Stimulated activated naive B cell treated with anti-CD40 and anti-IgM and Interleukin-4, amounts not matched to agents 10 μg/mL and 1 μg/mL and 100 μg/mL, for 72 hours (primary cell): Measurements from ENCODE around the gene CDRT15.
A peak's percentile ranks its signal among the peaks of the same experiment; 100 is the strongest.
"Not testable (repeated sequence)": the region's sequence is repeated elsewhere in the genome, so short reads cannot be mapped to it uniquely, and the experiment has no call there.

Experiments used
- ATAC-seq, 2 donors: fragments of 150-1000 bp; cut with Tn5 transposase; replicated peaks; 2 replicates each; pipeline ENCODE4 v1.10.0; 2021; ENCODE audit warnings: moderate library complexity in 1 of 2
- DNase-seq: peaks from one replicate; pipeline ENCODE4 v3.0.0; 2021
- H3K27ac Mint-ChIP-seq: one replicate; pipeline ENCODE4 v1.8.0; 2022; ENCODE audit warnings: mild to moderate bottlenecking, mixed read lengths
- H3K27me3 Mint-ChIP-seq, 2 donors: one replicate each; pipeline ENCODE4 v1.8.0; 2022; ENCODE audit warnings: mixed read lengths in 2 of 2
- H3K36me3 Mint-ChIP-seq, 2 donors: one replicate each; pipeline ENCODE4 v1.8.0; 2022; ENCODE audit warnings: mixed read lengths in 2 of 2, mild to moderate bottlenecking in 1 of 2
- H3K4me1 Mint-ChIP-seq, 2 donors: one replicate each; pipeline ENCODE4 v1.8.0; 2022; ENCODE audit warnings: mixed read lengths in 2 of 2, mild to moderate bottlenecking in 1 of 2
- H3K4me3 Mint-ChIP-seq, 2 donors: one replicate each; pipeline ENCODE4 v1.8.0; 2022; ENCODE audit warnings: mild to moderate bottlenecking in 2 of 2, mixed read lengths in 2 of 2, moderate library complexity in 1 of 2
- H3K9me3 Mint-ChIP-seq, 2 donors: one replicate each; pipeline ENCODE4 v1.8.0; 2022; ENCODE audit warnings: mixed read lengths in 2 of 2, mild to moderate bottlenecking in 1 of 2

The CDRT15 gene

DNA sequence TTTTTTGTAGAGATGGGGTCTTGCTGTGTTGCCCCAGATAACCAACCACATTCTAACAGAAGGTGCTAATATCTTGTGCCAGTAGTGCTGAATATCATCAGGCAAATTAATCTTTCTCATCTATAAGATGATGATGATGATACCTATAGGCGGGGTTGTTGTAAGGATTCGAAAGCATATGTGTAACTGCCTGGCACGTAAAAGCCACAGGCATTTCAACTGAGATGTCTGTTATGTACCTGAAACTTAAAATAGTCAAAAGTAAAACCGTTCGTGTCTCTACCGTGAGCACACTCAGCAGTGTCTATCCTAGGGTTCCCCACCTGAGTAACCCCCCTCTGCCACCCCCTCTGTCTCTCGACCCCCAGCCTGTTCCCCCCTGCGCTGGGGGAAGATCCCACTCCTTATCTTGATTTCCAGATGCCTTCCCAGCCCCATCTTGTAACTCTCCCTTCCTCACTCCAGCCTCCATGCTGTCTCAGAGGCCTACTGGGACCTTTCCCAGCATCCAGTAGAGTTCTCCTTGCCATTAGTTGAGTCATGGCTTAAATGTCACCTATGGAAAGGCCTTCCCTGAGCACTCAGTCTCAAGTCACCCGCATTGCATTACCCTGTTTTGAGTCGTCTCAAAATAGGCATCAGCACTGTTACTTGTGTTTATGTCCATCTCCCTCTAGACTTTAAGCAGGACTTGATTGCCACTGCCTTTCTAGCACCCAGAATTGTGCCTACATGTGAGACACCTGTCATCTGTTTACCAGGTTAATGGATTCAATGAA, 34.1 kb downstream of the CDRT15 start:
- ATAC-seq (no peak), DNase-seq (no peak)
- Mint-ChIP-seq H3K36me3 (peaks cover 77 to 89% of the 10 kb centered on the region in 2 donors), H3K9me3 (no peaks in the 10 kb centered on the region), H3K27me3 (peaks cover 0 to 11% of the 10 kb centered on the region in 2 donors), H3K27ac (no peak overlapping the region), H3K4me1 (peaks cover 0 to 6% of the 10 kb centered on the region in 2 donors), H3K4me3 (no peak overlapping the region)

DNA sequence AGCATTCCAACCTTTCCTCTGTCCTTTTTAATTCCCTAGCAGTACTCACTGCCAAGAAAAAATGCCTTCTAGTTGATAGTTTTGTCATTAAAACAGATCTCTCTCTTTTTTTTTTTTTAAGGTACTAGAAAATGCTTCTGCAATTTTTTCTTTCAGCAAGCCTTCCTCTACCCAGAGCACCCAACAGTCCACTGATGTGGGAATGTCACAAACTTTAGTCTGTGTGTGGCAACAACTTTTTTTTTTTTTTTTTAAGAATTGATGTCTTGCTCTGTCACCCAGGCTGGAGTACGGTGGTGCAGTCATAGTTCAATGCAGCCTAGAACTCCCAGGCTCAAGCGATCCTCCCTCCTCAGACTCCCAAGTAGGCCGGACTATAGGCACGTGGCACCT, 34.7 kb downstream of the CDRT15 start:
- DNase-seq (no peak), ATAC-seq (no peak)
- H3K36me3 Mint-ChIP-seq = peaks cover 78 to 89% of the 10 kb centered on the region in 2 donors
- peaks cover 0 to 17% of the 10 kb centered on the region in 2 donors for H3K27me3 Mint-ChIP-seq
- H3K9me3 Mint-ChIP-seq = no peaks in the 10 kb centered on the region
- peaks cover 0 to 7% of the 10 kb centered on the region in 2 donors for H3K4me1 Mint-ChIP-seq
- no peak overlapping the region for H3K27ac Mint-ChIP-seq
- no peak overlapping the region for H3K4me3 Mint-ChIP-seq

DNA sequence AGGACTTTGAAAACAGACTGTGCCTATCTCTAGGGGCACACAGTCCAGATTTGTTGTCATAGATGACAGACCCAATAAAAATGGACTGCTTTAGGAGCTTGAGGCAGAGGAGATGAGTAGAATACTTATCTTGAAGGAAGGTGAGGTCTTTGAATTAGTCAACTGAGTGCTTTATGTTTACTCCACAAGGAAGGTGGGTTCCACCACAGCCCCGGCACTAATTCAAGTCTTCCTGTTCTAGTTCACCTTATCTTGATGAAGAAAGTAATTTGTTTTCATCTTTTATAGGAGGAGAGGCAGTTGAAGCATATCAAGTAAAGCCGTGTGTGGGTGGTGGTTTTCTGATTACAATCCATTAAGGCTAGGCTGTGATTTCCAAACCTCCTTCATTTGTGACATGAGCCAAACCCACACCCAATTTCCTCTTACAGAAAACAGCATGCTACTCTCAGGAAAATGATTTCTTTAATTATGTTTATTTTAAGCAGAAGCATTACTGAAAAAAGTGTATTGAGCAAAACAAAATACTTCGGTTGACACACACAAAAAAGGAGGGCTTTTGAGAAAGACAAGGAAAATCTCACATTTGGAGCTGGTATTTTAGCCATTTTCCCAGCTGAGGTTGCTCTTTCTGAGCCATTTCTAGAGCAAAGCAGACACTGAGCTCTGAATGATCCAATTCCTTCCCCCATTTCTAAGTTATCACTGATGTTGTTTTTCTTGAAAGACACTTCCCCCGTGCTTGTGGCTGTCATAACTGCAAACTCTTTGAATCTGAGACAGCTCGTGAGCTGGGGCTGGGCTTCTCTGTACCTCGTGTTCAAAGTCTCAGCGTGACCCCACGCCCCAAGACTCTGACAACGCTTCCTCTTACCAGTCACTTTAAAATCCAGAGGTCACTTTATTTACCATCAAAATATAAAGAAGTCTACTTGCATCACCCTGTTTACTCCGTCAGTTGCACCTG, 35.4 kb downstream of the CDRT15 start:
- Mint-ChIP-seq H3K36me3 (peaks cover 77 to 89% of the 10 kb centered on the region in 2 donors), H3K27ac (no peak overlapping the region), H3K27me3 (peaks cover 0 to 23% of the 10 kb centered on the region in 2 donors), H3K4me1 (peaks cover 4 to 14% of the 10 kb centered on the region in 2 donors), H3K9me3 (no peaks in the 10 kb centered on the region), H3K4me3 (no peak overlapping the region)
- ATAC-seq (no peak), DNase-seq (no peak)

DNA sequence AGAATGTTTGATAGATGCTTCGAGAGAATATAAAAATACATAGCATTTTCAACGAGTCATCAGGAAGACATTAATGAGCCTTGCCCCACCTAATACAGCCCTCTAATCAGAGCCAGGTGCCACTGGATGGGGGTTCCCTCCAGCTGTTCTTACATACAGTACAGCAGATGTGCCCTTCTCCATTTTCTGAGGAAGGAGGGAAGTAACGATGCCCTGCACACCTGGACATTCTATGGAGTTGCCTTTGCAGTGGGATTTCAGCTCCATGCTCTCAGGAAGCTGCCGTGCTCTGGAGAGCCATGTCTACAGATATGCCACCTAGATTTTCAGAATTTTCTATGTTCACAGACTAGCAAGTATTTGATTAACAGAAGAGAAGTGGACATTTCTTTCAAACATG, 36.3 kb downstream of the CDRT15 start:
- Mint-ChIP-seq H3K36me3 (peaks cover 78 to 89% of the 10 kb centered on the region in 2 donors), H3K27me3 (peaks cover 0 to 32% of the 10 kb centered on the region in 2 donors), H3K27ac (no peak overlapping the region), H3K9me3 (no peaks in the 10 kb centered on the region), H3K4me1 (peaks cover 8 to 23% of the 10 kb centered on the region in 2 donors), H3K4me3 (no peak overlapping the region)
- no peak for DNase-seq
- ATAC-seq = no peak

DNA sequence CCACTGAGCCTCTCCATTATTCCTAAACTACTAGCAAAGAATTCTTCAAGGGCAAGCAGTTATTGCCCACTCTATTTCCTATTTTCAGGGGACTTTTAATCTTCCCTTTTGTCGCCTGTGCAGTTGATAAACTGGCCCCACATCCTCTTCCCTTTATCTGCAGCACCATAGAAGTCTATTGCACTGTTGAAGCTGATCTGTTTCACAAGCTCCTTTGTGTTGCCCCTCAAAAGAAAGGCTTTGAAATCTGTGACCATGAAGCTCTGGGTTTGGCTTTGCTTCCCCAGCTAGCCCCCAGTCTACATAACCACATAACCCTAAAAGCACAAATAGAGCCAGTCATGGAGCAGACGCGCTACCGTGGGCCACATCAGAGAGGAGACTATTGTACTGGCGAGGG, 37.1 kb downstream of the CDRT15 start:
- ATAC-seq (no peak), DNase-seq (no peak)
- H3K4me1 Mint-ChIP-seq = peaks cover 8 to 23% of the 10 kb centered on the region in 2 donors
- H3K4me3 Mint-ChIP-seq = no peak overlapping the region
- no peaks in the 10 kb centered on the region for H3K9me3 Mint-ChIP-seq
- H3K36me3 Mint-ChIP-seq = peaks cover 73 to 86% of the 10 kb centered on the region in 2 donors
- peaks cover 0 to 32% of the 10 kb centered on the region in 2 donors for H3K27me3 Mint-ChIP-seq
- H3K27ac Mint-ChIP-seq = no peak overlapping the region

DNA sequence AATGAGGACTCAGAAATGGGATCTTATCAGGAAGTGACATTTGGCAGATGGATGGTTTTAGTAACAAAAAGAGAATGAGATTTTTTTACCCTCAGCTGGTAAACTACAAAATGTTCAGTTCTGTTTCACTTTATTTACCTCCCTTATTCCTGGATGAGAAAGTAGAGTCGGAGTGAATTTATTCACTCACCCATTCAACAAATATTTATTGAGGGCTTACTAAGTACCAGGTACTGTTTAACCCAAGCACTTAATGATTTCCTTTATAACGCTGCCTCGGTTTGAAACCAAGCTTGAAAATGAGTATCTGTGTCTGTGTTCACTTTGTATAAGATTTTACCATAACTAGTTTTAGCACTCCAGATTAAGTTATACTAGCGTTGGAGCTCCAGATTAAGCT, 38.1 kb downstream of the CDRT15 start:
- peaks cover 69 to 82% of the 10 kb centered on the region in 2 donors for H3K36me3 Mint-ChIP-seq
- no peak overlapping the region for H3K27ac Mint-ChIP-seq
- no peaks in the 10 kb centered on the region for H3K9me3 Mint-ChIP-seq
- peaks cover 0 to 32% of the 10 kb centered on the region in 2 donors for H3K27me3 Mint-ChIP-seq
- ATAC-seq (no peak), DNase-seq (no peak)
- H3K4me1 Mint-ChIP-seq = peaks cover 8 to 23% of the 10 kb centered on the region in 2 donors
- no peak overlapping the region for H3K4me3 Mint-ChIP-seq

DNA sequence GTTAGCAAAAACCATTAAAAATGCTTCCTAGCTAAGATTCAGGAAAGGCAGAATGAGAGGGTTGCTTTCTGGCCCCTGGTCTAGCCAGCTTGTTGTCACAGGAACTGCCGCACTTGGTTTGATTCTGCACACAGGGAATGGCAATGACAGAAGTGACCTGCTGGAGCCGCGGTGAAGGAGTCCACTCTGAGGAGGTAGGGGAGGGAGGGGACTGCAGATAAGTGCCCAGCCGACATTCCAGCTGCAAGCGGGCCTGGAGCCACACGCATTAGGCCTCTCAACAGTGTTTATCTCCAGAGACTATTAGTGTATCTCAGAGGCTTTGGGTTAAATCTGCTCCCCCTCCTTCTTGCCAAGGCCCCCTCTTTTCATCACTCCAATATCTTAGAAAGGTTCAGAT, 38.6 kb downstream of the CDRT15 start:
- no peaks in the 10 kb centered on the region for H3K9me3 Mint-ChIP-seq
- H3K4me1 Mint-ChIP-seq = peaks cover 8 to 23% of the 10 kb centered on the region in 2 donors
- DNase-seq (no peak), ATAC-seq (no peak)
- no peak overlapping the region for H3K27ac Mint-ChIP-seq
- H3K36me3 Mint-ChIP-seq = peaks cover 70 to 81% of the 10 kb centered on the region in 2 donors
- H3K27me3 Mint-ChIP-seq = peaks cover 0 to 32% of the 10 kb centered on the region in 2 donors
- no peak overlapping the region for H3K4me3 Mint-ChIP-seq

DNA sequence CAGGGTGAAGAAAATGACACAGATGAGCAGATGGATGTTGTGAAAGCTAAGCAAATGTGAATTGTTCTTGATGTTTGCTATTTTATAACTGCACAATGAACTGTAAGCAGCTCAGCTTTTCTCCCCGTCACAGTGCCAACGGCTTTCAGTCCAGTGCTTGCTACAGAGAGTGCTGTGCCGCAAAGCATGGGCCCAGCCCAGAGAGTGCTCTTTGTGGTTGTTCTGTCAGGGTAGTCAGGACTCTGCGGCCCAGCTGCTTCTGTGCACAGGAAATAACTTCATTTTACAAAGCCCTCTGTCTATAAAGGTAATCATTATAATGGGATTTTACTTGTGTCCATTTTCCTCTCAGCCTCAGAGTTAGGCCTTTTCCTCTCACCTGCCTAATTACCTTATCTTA, 39.1 kb downstream of the CDRT15 start:
- peaks cover 8 to 23% of the 10 kb centered on the region in 2 donors for H3K4me1 Mint-ChIP-seq

DNA sequence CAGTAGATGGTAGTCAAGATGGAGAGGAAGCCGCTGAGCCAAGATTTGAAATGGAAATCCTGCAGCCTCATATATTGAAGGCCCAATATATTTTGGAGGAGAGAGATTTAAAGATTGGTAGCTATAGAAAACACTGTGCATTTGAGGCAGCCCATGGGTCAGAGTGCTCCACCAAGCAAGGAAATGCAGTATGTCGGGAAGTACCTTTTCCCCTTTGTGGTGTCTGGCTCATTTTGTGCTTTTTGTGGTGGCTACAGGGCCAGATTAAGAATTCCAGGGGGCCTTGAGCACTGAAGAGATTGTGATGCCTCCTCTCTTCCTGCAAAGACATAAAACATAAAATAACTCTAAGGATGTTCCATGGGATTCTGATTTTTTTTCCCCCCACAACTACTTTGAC, 39.6 kb downstream of the CDRT15 start:
- Mint-ChIP-seq H3K27ac (no peak overlapping the region), H3K36me3 (peaks cover 67 to 79% of the 10 kb centered on the region in 2 donors), H3K27me3 (peaks cover 2 to 32% of the 10 kb centered on the region in 2 donors), H3K4me1 (peaks cover 12 to 27% of the 10 kb centered on the region in 2 donors), H3K4me3 (no peak overlapping the region), H3K9me3 (no peaks in the 10 kb centered on the region)
- no peak for DNase-seq
- no peak for ATAC-seq

More for the DNA sequence above, 39.1 kb downstream of the CDRT15 start:
- Mint-ChIP-seq H3K27me3 (peaks cover 0 to 32% of the 10 kb centered on the region in 2 donors), H3K36me3 (peaks cover 67 to 80% of the 10 kb centered on the region in 2 donors), H3K9me3 (no peaks in the 10 kb centered on the region), H3K4me3 (no peak overlapping the region), H3K27ac (no peak overlapping the region)
- ATAC-seq (peak in 1 of 2 donors; percentile 42), DNase-seq (no peak)

DNA sequence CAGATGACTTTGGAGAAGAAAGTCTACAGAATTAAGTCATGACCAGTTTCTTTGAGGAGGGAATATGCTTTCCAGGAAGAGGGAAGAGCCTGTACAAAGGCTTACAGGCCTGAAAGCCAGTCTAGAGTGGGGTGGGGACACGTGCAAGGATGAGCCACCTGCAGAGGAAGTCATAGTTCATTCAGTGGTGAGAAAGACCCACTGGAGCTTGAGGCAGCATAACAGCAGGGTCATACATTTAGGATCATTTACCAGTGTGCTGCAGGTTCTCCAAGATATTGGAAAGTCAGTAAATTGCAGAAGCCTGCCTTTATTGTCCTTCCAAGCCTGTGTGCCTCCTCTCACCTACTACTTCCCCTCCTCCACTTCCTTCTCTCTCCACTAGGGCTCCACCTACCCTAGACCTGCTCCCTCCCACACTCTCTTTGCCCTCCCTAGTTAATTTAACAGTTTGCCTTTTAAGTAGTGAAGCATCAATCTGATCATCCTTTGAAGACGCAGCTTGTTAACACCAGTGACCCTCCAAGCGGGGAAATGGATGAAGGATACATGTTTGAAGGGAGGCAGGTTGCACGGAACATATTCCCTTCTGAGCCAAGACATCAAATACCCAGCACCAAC, 40.2 kb downstream of the CDRT15 start:
- peaks cover 4 to 32% of the 10 kb centered on the region in 2 donors for H3K27me3 Mint-ChIP-seq
- H3K27ac Mint-ChIP-seq = peak overlapping the region; percentile 3

DNA sequence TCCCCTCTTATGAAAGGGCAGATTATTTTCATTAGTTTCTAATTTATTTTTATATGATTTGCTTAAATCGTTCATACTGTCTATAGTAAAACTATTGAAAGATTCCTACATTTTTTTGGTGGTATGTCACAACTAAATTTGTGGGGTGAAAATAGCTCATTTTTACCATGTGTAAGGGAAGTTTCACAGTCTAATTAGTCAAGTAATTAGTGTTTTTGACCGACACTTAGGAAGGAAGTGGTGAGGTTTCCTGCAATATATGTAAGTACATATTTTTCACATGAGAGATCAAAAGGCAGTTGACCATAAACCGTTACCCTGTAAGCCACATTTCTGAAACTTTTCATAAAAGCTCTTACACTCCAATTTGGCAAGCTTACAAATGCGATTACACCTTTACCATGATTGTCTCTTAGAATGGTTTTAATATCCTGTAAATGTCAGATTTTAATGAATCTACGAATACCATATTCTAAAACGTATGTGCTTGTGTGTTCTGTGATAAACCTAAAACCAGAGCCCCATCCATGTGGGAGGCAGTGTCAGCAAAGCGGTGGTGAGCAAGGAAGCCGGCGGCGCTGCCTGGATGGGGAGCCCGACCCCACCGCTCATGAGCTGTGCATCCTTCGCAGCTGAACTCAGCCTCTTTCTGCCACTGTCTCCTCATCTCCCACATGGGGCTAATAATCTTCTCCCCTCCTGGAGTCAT, 43.9 kb downstream of the CDRT15 start:
- ATAC-seq = peak; percentile 70 to 74
- DNase-seq, H3K27ac Mint-ChIP-seq, H3K9me3 Mint-ChIP-seq, H3K4me3 Mint-ChIP-seq: not testable (repeated sequence)
- Mint-ChIP-seq H3K4me1 (peaks cover 22 to 43% of the 10 kb centered on the region in 2 donors), H3K36me3 (peaks cover 39 to 54% of the 10 kb centered on the region in 2 donors), H3K27me3 (peaks cover 10 to 33% of the 10 kb centered on the region in 2 donors)

More for the DNA sequence above, 40.2 kb downstream of the CDRT15 start:
- H3K36me3 Mint-ChIP-seq = peaks cover 64 to 77% of the 10 kb centered on the region in 2 donors
- no peak overlapping the region for H3K4me3 Mint-ChIP-seq
- ATAC-seq (peak; percentile 62 to 73), DNase-seq (no peak)
- H3K9me3 Mint-ChIP-seq = no peaks in the 10 kb centered on the region
- H3K4me1 Mint-ChIP-seq = peaks cover 15 to 30% of the 10 kb centered on the region in 2 donors

DNA sequence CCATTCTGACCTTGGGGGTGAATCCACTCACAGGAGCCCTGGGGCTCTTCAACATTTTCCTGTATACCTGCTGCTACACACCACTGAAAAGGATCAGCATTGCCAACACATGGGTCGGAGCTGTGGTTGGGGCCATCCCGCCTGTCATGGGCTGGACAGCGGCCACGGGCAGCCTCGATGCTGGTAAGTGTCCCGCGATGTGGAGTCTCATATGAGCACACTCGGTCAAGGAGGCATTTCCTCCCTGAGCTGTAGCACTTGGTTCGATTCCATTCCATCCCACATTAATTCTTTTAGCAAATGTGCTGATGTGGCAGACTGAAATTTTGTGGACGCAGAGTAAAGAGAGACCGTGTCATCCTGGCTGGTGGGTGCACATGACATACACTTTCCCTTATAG, 44.6 kb downstream of the CDRT15 start:
- H3K27me3 Mint-ChIP-seq = peaks cover 10 to 25% of the 10 kb centered on the region in 2 donors
- H3K4me1 Mint-ChIP-seq = peaks cover 22 to 37% of the 10 kb centered on the region in 2 donors
- ATAC-seq, H3K9me3 Mint-ChIP-seq, H3K4me3 Mint-ChIP-seq, DNase-seq: not testable (repeated sequence)
- peaks cover 32 to 46% of the 10 kb centered on the region in 2 donors for H3K36me3 Mint-ChIP-seq
- peak overlapping the region; percentile 47 for H3K27ac Mint-ChIP-seq

DNA sequence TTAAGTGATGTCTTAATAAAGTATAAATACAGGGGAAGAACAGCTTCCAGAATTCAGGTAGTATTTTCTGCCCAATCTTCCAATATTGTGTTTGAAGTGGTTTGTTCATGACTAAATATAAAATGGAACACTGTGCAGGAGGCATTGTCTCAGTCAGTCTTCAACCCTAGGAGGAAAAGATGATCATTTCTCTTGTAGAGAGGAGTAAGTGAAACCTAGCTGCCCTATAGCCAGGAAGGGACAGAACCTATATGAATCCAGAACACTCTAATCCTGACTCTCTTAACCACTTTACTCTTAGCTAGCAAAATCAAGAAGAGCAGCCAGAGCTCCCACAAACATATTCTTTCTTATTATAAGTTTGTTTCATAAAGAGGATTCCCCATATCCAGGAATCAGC, 45.2 kb downstream of the CDRT15 start:
- not testable (repeated sequence) for H3K9me3 Mint-ChIP-seq, H3K4me3 Mint-ChIP-seq, ATAC-seq, H3K27ac Mint-ChIP-seq, DNase-seq
- peaks cover 26 to 41% of the 10 kb centered on the region in 2 donors for H3K36me3 Mint-ChIP-seq
- peaks cover 10 to 19% of the 10 kb centered on the region in 2 donors for H3K27me3 Mint-ChIP-seq
- H3K4me1 Mint-ChIP-seq = peaks cover 18 to 31% of the 10 kb centered on the region in 2 donors
